Activated CD4-positive, alpha-beta T cell treated with anti-CD3 and anti-CD28 coated beads, Interleukin-10, Interleukin-2, amounts not matched to agents 100 ng/mL and 50 ng/mL, durations not matched to agents 16 hours and 8 hours (primary cell): ENCODE data around the gene HDAC11.

Source experiments
- DNase-seq: peaks from one replicate; pipeline ENCODE4 v3.0.0-alpha.2; 2020

Gene HDAC11

GRCh38 chr3:13528217-13528867, 48.2 kb downstream of the HDAC11 start:
- no peak for DNase-seq

GRCh38 chr3:13529196-13530112, 49.3 kb downstream of the HDAC11 start:
- no peak for DNase-seq

DNA sequence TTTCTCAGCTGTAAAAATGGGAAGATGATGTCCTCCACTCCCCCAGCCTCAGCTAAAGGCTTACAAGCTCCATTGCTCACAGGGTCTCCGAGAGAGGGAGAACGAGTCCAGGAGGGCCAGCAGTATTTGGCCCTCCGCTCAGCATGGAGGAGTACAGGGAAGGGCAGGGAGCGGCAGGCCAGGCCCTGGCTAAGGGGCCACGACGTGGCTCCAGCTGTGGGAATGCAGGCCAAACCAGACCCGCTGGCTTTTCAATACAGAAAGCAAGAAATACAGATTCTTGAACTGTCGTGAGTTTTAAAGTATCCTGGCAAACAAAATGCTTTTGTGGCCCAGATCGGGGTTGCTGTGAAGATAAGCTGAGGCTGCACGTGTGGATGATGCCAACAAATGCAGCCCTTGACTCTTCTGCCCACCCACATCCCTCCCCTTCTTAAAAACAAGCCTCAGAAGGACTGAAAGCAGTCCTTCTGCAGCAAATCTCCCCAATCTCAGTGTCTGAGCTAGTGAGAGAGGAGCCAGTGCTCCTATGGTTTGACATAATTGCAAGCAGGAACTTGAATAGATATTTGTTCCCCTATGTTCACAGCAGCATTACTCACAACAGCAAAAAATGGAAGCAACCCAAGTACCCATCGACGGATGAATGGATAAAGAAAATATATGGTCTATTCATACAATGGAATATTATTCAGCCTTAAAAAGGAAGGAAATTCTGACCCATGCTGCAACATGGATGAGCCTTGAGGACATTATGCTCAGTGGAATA, 50.3 kb downstream of the HDAC11 start:
- no peak for DNase-seq

DNA sequence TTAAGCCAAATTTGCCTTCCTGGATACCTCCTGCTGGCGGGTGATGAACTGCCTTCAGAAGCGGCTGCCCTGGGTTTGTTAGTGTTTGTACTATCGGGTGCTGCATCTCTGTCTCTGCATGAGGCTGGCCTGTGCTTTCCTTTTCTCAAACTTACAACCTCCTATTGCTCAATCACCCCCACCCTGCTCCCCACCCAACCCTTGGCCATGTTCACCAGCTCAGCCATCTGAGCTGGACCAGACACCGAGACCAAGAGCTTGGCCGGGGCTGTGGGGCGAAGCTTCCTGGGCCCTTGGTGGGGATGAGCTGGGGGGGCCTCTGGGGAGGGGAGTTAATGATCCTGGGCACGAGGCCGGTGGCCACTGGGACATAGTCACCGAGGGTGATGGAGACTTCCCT, 52.0 kb downstream of the HDAC11 start:
- no peak for DNase-seq

- no peak for DNase-seq
Observed at GRCh38 chr3:13532631-13533030, 52.5 kb downstream of the HDAC11 start.

DNA sequence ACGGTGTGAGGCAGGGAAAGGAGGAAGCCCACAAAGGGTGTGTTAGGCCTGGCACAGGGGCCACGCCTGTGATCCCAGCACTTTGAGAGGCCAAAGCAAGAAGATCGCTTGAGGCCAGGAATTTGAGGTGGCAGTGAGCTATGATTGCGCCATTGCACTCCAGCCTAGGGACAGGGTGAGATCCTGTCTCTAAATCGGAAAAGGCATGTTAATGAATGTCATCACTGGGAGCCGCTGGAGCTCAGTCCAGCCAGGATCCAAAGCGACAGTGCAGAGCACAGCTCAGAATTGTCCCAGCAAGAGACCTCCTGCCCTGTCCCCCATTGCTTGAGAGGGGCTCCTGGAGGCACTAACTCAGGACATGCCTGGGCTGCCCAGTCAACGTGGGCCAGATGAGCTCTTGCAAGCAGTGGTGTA, 53.8 kb downstream of the HDAC11 start:
- no peak for DNase-seq

GRCh38 chr3:13535526-13535875, 55.4 kb downstream of the HDAC11 start:
- DNase-seq = no peak

GRCh38 chr3:13535905-13536304, 55.8 kb downstream of the HDAC11 start:
- DNase-seq = no peak

DNA sequence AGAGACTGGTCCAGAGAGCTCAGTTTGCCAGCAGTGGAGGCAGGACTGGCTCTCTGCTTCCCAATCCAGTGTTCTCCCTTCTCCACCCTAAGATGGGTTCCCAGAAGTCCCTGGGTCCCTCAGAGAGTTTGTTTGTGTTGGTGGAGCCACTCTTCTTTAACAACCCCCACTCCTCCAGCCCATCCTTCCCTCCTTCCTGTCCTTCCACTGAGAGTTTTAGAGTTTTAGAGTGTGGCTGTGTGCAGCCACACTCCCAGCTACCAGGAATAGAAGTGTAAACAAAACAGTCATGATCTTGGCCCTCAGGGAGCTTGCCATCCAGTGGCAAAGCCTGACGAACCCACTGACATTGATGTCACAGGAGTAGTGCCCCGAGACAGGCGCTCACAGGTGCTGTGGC, 56.3 kb downstream of the HDAC11 start:
- DNase-seq = no peak

DNA sequence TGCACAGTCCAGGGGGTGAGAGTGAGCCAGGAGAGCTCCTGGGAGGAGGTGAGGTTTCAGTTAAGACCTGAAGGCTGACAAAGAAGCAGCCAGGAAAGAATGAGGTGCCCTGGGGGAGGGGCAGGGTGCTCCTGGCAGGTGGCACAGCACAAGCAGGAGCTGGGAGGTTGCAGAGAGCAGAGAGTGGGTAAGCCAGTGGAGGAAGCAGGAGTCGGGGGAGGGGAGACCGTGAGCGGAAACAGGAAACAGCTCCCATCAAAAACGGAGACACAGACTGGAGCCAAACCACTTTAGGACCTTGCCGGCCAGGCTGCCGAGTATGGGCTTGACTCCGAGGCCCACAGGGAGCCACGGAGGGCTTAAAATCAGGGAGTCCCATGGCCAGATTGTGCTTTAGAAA, 56.7 kb downstream of the HDAC11 start:
- no peak for DNase-seq

- DNase-seq = no peak
Observed at GRCh38 chr3:13537244-13537908, 57.3 kb downstream of the HDAC11 start.

- peak; percentile 4 for DNase-seq
Observed at GRCh38 chr3:13537909-13538296, 57.8 kb downstream of the HDAC11 start.

DNA sequence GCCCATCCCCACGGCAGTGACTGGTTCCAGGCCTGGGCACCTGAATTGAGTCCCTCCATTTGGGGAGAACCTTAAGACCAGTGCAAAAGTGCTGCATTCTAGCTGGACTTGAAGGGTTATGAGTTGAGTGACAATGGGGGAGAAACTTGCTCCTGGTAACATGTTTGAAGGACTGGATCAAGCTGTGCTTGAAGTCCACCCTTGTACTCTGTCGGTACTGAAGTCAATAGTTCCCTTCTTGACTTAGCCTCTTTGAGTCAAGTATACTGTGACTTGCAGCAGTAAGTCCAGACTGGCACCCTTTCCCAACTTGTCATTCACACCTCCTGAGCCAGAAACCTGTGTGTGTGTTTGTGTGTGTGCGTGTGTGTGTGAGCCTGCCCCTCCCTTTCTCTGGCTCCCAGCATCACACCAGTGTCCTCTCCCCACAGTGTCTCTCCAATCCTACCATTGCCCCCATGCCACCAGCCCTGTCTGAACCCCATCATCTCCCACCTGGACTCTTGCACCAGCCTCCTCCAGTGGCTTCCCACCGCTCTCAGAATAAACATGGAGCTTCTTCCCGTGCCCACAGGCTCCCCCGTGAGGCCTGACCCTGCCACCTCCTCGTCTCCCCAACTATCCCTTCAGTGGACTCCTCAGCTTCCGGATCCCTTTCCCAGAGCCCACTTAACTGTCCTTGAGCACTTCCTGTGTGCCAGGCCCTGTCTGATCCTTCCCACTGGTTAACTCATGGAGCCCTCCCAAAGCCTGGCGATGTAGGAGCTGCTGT, 58.6 kb downstream of the HDAC11 start:
- DNase-seq = no peak

DNA sequence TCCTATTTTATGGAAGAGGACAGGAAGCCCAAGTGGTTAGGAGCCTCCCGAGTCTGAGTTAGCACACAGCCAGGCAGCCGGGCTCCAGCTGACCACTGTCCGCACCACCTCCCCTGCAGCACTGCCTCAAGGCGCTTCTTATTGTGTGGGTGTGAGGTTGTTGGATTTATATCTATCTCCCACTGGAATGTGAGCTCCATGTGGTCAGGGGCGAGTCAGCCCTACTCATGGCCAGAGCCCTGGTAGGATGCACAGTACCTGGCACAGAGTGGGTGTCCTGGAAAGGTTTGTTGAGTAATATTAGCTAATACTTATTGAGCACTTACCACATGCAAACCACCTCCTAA, 59.2 kb downstream of the HDAC11 start:
- no peak for DNase-seq

GRCh38 chr3:13539671-13540070, 59.6 kb downstream of the HDAC11 start:
- DNase-seq = no peak

DNA sequence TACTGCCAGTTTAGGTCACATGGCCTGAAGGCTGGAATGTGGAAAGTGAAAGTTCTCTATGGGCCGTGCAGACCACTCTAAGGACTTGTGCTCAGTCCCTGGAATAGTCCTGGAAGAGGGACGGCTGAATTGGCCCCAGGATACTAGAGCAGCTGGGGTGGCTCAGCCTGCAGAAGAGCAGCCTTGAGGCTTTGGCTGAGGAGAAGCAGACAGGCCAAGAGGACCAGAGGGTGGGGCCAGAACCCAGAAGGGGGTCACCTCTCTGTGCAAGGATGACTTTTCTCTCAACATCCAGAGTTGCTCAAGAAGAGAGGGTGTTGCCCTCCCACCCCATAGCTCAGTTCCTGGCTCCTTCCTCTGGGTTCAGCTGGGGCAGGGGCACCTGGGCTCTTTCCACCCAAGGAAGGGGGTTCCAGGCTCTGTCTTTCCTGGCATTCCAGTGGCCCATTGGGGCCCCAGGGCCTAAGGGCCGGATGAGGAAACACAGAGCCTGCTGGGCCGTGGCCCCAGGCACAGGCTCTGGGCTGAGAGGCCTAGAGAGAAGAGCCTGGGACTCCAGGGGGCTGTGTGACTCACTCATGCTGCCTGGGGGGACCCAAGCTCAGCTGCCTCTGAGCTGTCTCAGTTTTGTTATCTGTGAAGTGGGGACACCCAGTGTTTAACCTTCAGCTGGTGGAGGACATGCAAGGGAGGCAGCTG, 60.3 kb downstream of the HDAC11 start:
- DNase-seq = no peak

- DNase-seq = no peak
Observed at GRCh38 chr3:13541691-13542090, 61.6 kb downstream of the HDAC11 start.

DNA sequence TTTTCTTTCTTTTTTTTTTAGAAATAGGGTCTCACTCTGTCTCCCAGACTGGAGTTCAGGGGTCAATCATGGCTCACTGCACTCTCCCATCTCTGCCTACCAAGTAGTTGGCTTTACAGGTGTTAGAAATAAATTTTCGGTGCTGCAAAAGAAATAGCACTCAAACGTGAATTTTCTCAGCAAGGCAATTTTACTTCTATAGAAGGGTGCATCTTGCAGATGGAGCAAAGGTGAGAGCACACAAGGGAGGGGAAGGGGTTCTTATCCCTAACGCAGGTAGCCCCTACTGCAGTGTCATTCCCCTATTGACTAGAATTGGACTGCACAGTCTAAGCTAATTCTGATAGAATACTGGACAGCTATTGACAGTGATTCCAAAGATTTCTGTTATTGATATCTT, 62.0 kb downstream of the HDAC11 start:
- no peak for DNase-seq

GRCh38 chr3:13543253-13543652, 63.1 kb downstream of the HDAC11 start:
- no peak for DNase-seq

- peak; percentile 73 for DNase-seq
Observed at GRCh38 chr3:13544293-13544831, 64.3 kb downstream of the HDAC11 start.

DNA sequence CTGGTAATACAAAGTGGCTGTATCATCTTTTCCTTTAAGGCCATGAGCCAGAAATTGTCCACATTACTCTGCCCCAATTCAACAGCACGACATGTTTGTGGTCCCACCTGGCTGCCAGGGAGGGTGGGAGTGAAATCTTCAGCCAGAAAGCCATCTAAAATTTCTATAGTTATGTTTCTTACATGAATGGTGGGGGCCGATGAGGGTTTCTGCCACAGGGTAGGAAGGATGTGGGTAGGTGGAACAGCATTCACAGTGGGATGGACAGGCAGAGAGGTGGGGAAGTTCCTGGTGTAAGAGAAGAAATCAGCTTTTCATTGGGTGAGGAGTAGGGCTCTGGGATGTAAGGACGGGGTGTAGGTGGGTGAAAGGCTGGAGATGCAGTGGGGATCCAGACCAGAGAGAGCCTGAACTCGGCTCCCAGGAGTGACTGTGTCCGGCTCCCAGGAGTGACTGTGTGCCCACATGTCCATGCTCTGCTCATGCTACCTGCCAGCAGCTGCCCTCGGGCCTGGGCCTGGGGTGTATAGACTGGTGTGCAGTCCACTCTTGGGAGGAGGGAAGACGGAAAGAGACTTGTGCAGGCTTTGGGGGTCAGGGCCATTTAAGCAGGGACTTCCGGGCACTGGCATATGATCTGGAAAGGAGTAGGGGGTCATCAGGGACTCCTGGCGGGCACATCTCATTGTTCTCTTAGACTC, 65.0 kb downstream of the HDAC11 start:
- no peak for DNase-seq
